ENCODE measurements around the gene PADI4.

- TF ChIP-seq CTCF (IDR thresholded peaks at IDR 0.05) (no peak), POLR2A (IDR thresholded peaks at IDR 0.05) (no peak)
Observed at GRCh38 chr1:17358557-17358956, 50.6 kb downstream of the PADI4 start.
